Stimulated activated CD4-positive, alpha-beta T cell treated with anti-CD3 and anti-CD28 coated beads, Interleukin-12 subunit alpha, Interleukin-12 subunit beta, amount 100 ng/mL, for 4 hours (primary cell): ENCODE measurements around the gene CDS1.
"Not testable (repeated sequence)": the region's sequence is repeated elsewhere in the genome, so short reads cannot be mapped to it uniquely, and the experiment has no call there.

Experiments used
- DNase-seq: peaks from one replicate; pipeline ENCODE4 v3.0.0-alpha.2; 2020

Gene CDS1

DNA sequence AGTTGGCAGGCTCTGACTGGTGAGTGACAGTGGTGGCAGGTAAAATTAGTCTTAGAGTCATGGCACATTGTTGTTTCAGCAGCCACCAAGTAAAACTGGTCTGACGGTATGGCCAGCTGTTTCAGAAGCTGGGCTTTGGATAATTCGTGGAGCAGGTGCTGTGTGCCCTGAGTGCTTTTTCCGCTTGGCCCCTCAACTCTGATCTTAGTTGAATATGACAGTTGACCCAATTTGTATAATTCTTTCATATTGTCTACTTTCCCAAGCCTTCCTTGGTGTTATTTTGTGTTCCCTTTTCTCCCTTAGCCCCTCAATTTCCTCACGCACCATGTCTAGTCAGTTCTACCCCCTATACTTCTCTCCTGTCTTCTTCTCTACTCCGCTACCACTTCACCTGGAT lies 32.0 kb downstream of the CDS1 start:
- no peak for DNase-seq

DNA sequence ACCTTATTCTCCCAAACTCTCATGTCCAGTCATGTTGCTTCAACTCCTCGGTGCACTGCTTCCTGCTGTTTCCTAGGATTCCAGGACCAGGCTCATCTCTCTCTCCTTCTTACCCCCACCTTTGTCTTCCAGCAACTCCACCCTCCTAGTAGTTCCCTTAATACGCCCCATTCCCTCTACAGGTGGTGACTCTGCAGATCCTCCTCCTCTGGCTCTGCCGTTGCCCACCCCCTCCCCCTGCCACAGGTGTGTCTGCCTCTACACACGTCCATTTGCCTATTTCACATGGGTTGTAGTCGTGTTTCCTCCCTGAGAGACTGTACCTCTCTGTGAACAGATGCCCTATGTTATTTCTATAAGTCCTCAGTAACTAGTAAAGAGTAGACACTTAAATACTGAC lies 32.4 kb downstream of the CDS1 start:
- DNase-seq, result no peak

- DNase-seq, result no peak
Observed at GRCh38 chr4:84622959-84623358, 40.0 kb downstream of the CDS1 start.

DNA sequence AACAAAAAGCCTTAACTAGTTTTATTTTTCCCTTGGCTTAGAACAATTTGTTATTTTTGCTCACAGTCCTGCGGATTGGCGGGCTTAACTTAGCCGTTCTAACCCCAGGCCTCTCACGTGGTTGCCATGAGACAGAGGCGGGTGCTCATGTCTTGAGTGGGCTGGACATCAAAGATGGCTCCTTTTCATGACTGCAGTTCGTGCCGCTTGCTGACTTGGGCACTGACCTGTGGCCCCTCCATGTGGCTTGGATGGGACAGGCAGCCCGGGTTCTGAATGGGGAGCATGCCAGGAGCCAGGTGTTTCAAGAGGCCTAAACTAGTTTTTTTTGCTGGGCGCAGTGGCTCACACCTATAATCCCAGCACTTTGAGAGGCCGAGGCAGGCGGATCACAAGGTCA lies 40.7 kb downstream of the CDS1 start:
- no peak for DNase-seq

DNA sequence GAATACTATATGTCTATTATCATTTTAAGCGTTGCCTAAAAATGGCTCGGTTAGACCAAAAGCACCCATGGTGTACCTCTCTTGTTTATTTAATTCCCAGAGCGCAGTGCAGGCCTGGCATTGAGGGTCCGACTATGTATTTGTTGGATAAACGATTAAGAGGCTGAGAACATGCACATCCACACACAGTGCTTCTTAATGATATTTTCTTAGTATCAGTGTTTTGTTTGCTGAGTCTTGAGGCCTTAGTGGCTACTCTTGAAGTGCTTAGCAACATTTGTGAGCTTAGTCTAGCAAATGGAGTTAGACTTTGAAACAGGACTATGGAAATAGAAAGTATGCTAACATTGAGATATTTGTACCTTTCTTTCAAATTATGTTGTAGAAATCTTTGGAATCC lies 43.7 kb downstream of the CDS1 start:
- no peak for DNase-seq

- no peak for DNase-seq
Observed at GRCh38 chr4:84631573-84631972, 48.6 kb downstream of the CDS1 start.

DNA sequence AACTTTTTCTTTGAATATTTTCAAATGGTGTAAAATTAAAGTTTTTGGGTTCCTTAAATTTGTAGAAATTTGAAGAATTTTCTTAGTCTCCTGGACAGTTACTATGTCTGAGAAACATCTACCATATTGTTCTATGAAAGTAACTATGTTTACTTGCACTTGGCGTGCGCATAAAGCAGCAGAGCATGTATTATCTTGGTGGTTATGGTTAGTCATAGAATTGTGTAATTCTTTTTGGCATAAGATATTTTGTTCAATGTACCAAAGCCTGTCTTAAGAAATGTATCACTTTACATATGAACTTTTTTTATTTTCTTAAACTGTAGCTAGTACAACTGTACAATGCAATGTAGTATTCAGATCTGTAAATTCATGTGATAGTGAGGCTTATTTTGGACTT lies 49.2 kb downstream of the CDS1 start:
- DNase-seq, result no peak

DNA sequence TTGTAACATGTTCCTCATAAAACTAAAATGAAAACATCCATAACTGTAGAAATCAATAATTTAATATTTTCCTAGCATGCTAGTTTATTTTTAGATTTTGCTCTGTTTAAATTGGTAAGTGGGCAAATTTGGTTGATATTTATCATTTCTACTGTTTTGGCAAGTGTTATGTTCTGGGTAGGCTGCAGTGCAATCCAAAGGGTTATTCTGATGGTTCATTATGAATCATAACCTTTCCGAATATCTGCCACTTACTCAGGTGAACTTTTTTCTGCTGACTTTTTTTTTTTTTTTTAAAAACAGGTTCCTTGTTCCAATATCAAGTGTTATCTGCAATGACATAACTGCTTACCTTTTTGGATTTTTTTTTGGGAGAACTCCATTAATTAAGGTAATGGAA lies 52.0 kb downstream of the CDS1 start:
- DNase-seq, result no peak

- DNase-seq, result no peak
Observed at GRCh38 chr4:84638092-84638491, 55.2 kb downstream of the CDS1 start.

DNA sequence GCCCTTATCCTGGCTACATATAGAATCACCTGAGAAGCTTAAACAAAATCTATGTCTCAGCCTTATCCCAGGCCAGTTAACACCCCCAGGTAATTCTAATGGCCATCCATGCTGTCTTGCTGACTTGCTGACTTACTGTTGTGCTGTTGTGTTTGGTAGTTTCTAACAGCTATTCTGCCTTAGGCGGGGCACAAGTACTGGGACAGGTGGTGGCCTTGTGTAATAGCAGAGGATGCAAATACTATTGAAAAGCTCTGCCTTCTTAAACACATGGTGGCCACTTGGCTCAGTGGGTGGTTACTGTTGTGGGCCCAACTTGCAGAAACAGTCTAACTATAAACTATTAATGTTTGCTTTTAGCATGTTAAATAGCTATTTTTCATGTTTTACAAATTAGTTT lies 56.2 kb downstream of the CDS1 start:
- DNase-seq, result no peak

DNA sequence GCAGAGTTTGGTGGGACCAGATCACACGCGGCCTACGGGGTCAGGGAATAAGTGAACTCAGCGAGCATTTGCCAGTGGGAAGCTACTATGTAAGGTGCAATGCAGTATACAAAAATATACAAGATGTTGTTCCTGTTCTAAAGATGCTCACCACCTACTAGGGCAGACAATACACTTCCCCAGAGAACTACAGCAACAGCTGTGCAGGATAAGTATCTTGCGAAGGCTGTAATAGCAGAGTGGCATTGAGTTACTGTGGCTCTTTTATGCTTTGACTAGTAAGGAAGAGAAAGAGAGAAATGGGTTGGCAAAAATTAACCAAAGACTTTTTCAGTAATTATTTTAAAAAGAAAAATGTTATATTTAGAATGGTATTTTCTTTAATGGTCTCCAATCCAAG lies 61.2 kb downstream of the CDS1 start:
- DNase-seq, result no peak

DNA sequence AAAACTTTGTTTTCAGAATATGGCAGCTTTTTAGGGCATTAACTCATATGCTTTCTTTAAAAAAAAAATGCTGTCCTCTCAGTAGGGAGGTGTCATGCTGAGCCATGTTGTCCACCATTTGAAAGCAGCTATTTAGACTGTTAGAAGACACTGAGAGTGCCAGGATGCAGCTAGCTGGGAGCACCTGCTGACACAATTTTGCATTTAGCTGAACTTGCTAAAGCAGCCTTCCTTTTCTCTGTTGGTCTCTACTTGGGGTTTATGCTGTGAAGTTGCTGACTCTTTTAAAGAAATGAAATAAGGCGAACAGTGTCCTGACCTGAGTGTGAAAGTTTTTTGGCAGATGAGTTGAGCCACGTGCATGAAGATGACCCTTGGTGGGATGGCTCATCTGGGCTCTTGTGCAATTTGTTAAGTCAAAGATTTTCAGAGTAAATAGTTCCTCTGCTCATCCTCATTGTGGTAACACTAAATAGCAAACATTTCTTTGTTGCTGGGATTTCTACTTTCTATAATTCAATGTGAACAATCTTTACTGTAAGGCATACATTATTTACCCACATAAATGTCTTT lies 64.5 kb downstream of the CDS1 start:
- DNase-seq, result no peak

- no peak for DNase-seq
Observed at GRCh38 chr4:84648178-84648577, 65.3 kb downstream of the CDS1 start.

- DNase-seq, result no peak
Observed at GRCh38 chr4:84648863-84649647, 66.1 kb downstream of the CDS1 start.

DNA sequence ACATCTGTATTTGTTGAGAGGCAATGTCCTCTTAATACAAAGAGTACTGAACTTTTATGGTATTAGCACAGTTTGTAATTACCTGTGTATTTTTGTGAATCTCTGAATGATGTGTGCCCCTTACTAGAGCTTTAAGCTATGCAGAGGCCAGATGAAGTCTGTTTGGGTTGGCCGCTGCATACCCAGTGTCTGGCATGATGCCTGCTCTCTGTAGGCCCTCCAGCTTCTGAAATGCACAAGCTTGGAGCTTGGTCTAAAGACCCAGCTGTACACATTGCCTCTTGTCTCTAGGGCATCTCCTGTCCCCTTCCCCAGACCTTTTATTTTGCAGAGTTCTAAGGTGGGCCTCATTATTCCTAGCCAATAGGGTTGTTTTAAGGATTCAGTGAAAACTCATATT lies 68.6 kb downstream of the CDS1 start:
- DNase-seq, result no peak

- DNase-seq, result no peak
Observed at GRCh38 chr4:84652478-84652877, 69.6 kb downstream of the CDS1 start.

GRCh38 chr4:84660606-84661005 lies 77.7 kb downstream of the CDS1 start:
- DNase-seq, result no peak

- no peak for DNase-seq
Observed at GRCh38 chr4:84661191-84661939, 78.4 kb downstream of the CDS1 start.

DNA sequence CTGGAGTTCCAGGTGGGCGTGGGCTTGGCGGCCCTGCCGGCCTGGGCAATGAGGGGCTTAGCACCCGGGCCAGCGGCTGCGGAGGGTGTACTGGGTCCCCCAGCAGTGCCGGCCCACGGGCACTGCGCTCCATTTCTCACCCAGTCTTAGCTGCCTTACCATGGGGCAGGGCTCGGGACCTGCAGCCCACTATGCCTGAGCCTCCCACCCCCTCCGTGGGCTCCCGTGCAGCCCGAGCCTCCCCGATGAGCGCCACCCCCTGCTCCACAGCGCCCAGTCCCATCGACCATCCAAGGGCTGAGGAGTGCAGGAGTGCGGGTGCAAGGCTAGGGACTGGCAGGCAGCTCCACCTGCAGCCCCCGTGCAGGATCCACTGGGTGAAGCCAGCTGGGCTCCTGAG lies 81.8 kb downstream of the CDS1 start:
- not testable (repeated sequence) for DNase-seq

- DNase-seq, result no peak
Observed at GRCh38 chr4:84666439-84666838, 83.5 kb downstream of the CDS1 start.

GRCh38 chr4:84669201-84669600 lies 86.3 kb downstream of the CDS1 start:
- no peak for DNase-seq

GRCh38 chr4:84672177-84672576 lies 89.2 kb downstream of the CDS1 start:
- DNase-seq, result no peak

DNA sequence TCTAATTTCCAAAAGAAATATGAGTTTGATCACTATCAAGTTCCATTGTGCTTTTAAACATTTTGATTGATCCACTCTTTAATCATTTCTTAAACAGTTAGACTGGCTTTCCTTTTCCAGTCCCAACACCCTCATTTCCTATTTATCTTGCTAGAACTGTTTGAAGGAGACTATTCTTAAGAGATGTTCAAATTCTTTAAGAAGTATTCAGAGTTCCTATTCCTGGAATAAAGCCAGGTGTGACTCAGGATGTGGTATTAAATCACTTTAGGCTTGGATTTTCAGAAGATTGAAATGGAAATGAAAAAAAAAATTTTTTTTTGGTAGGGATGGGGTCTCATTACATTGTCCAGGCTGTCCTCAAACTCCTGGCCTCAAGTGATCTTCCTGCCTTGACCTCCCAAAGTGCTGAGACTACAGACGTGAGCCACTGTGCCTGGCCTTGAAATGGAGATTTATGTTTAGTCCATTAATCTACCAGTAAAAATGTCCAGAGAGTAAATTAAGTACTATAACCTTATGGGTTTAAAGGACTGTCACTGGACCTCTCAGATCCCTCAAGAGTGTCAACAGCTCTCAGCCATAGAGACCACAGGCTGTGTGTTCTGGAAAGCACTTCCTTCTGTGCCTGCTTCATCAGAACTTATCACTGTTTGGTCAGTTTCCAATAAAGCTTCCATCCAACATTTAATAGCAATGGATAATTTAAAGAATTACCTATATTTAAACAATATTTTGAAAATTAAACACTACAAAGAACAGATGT lies 90.7 kb downstream of the CDS1 start:
- no peak for DNase-seq

- DNase-seq, result no peak
Observed at GRCh38 chr4:84677093-84677492, 94.2 kb downstream of the CDS1 start.
